CD8-positive, alpha-beta memory T cell (primary cell): Measurements from ENCODE around the gene POMGNT2. TPM values are rescaled to one million over a fixed set of nuclear protein-coding genes. Genes with fewer than 3 reads are reported as not detected.

Source experiments
- CTCF ChIA-PET: fragments of 350-600 bp; sonication (Branson Sonifier 250); formaldehyde crosslinking; loops from one replicate; lab custom pipeline; 2021; ENCODE audit warnings: antibody characterized with exemption; lab: Charles Lee
- POLR2A ChIA-PET: fragments of 350-600 bp; sonication (Branson Sonifier 250); formaldehyde crosslinking; loops from one replicate; lab custom pipeline; 2021; ENCODE audit warnings: antibody characterized with exemption; lab: Charles Lee
- DNase-seq, 5 donors: peaks; one replicate each; pipeline versions ENCODE4 v3.0.0 to v3.0.0-alpha.2; 2020 to 2022; ENCODE audit warnings: mixed read lengths in 1 of 5
- H3K27ac ChIP-seq: one replicate; pipeline ENCODE4 v1.7.0; 2013; ENCODE audit warnings: low read depth, mild to moderate bottlenecking, low read length, moderate library complexity
- H3K27me3 ChIP-seq: 2 replicates; pipeline ENCODE4 v1.7.0; 2013; ENCODE audit warnings: low read length, mild to moderate bottlenecking; ENCODE audit not compliant: insufficient read depth, poor library complexity, severe bottlenecking
- H3K36me3 ChIP-seq: 2 replicates; pipeline ENCODE4 v1.7.0; 2013; ENCODE audit warnings: mild to moderate bottlenecking, low read length, moderate library complexity; ENCODE audit not compliant: insufficient read depth
- H3K4me1 ChIP-seq: 2 replicates; pipeline ENCODE4 v1.7.0; 2013; ENCODE audit warnings: mild to moderate bottlenecking, low read length, moderate library complexity; ENCODE audit not compliant: insufficient read depth
- H3K4me3 ChIP-seq: 2 replicates; pipeline ENCODE4 v1.7.0; 2013; ENCODE audit warnings: mild to moderate bottlenecking, low read length
- H3K9me3 ChIP-seq: 2 replicates; pipeline ENCODE4 v1.7.0; 2013; ENCODE audit warnings: mild to moderate bottlenecking, low read length
- H3K27ac Mint-ChIP-seq, 8 donors: one replicate each; pipeline ENCODE4 v1.8.0; 2020 to 2021; ENCODE audit warnings: mixed read lengths in 8 of 8, mild to moderate bottlenecking in 6 of 8, inconsistent platforms in 3 of 8, moderate library complexity in 3 of 8
- H3K27me3 Mint-ChIP-seq, 2 donors: one replicate each; pipeline ENCODE4 v1.8.0; 2020 to 2021; ENCODE audit warnings: mixed read lengths in 2 of 2, mild to moderate bottlenecking in 1 of 2, moderate library complexity in 1 of 2
- H3K36me3 Mint-ChIP-seq, 3 donors: one replicate each; pipeline ENCODE4 v1.8.0; 2020 to 2021; ENCODE audit warnings: mixed read lengths in 3 of 3, inconsistent platforms in 1 of 3, mild to moderate bottlenecking in 1 of 3
- H3K4me1 Mint-ChIP-seq, 3 donors: one replicate each; pipeline ENCODE4 v1.8.0; 2020 to 2021; ENCODE audit warnings: mixed read lengths in 3 of 3, inconsistent platforms in 1 of 3, mild to moderate bottlenecking in 1 of 3
- H3K4me3 Mint-ChIP-seq, 7 donors: one replicate each; pipeline ENCODE4 v1.8.0; 2020 to 2021; ENCODE audit warnings: mixed read lengths in 7 of 7, mild to moderate bottlenecking in 6 of 7, moderate library complexity in 4 of 7, inconsistent platforms in 2 of 7
- H3K9me3 Mint-ChIP-seq, 5 donors: one replicate each; pipeline ENCODE4 v1.8.0; 2020 to 2022; ENCODE audit warnings: mixed read lengths in 5 of 5, mild to moderate bottlenecking in 3 of 5, moderate library complexity in 2 of 5, inconsistent platforms in 1 of 5
- polyA plus RNA-seq: library from polyadenylated mRNA; unstranded; fragments of 300-500 nt; fragmentation: Illumina TruSeq; gene quantifications from one replicate; pipeline ENCODE4 v1.2.3, GENCODE V29; 2021
- total RNA-seq, 2 experiments: library from RNA; stranded (reverse); gene quantifications; one replicate each; pipeline ENCODE4 v1.2.3, GENCODE V29; 2021

POMGNT2 gene
- 10 to 100 TPM in 1 of 2 experiments, 1 to 10 TPM in 1; 9.7 to 11.0 TPM for total RNA-seq
- polyA plus RNA-seq = 10.0 TPM

DNA sequence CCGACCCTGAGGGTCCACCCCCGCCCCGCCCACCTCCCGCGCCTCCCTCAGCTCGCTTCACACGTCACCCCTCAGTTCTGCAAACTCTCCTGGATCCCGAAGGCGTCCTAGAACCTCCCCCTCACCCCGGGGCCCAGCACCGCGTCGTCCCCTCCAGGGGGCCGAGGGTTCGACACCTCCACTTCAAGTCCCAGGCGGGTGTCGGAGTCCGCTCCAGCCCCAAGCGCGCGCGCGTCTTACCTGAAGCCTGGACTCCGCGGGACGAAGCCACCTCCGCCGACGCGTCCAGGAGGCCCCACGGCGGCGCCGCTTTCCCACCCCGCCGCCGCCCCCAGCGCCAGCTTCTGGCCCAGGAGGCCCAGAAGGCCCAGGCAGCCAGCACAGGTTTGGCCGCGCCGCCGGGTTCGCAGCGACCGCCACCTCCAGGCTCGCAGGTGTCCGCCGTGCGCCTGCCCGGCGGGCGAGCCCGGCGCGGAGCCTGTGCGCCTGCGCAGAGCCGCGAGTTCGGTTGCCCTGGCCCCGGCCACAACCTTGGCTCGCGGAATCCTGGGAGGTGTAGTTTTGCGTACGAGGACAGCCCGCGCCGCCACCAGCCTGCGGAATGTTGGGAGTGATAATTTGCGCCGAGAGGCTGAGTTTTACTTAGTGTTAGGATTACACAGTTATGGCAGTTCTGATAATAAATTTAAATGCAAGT lies at the start of gene POMGNT2:
TSS of gene POMGNT2 (minus strand) at position 484 of the 697 bp plus-strand sequence. CDS start 24,648 bp downstream, outside the sequence.
- H3K9me3 Mint-ChIP-seq = no peaks in the 10 kb centered on the region
- DNase-seq = peak; percentile 80 to 90 (median 84)
- H3K27me3 Mint-ChIP-seq = peaks cover 0 to 1% of the 10 kb centered on the region in 2 donors
- H3K4me1 Mint-ChIP-seq = peaks cover 16 to 23% (median 20%) of the 10 kb centered on the region in 3 donors
- Histone ChIP-seq H3K9me3 (no peaks in the 10 kb centered on the region), H3K4me1 (peaks cover 17% of the 10 kb centered on the region), H3K36me3 (no peaks in the 10 kb centered on the region), H3K4me3 (peak within 1 kb of the TSS; percentile 43), H3K27me3 (no peaks in the 10 kb centered on the region), H3K27ac (peak within 1 kb of the TSS; percentile 26)
- peaks cover 0 to 4% (median 0%) of the 10 kb centered on the region in 3 donors for H3K36me3 Mint-ChIP-seq
- CTCF ChIA-PET = no interaction called here
- H3K27ac Mint-ChIP-seq = peak within 1 kb of the TSS; percentile 17 to 68 (median 52)
- POLR2A ChIA-PET = no interaction called here
- peak within 1 kb of the TSS; percentile 77 to 91 (median 86) for H3K4me3 Mint-ChIP-seq

DNA sequence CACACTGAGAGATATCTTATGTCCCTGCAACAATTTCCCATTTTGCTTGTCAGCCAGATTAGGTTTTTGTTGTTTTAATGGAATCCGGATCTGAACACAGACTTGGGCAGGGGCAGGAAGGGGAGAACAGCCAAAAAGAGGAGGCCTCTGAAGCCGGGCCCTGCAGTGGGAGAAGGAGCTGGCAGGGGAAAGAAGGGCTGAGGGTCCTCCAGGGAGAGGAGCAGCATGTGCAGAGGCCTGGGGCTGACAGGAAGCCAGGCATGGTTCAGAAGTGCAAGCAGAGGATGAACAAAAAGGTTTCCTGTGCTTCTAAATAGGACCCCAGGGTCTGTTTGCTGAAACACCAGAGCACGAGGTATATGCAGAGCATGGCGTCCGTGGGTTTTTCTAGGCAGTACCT lies 49.1 kb upstream of the POMGNT2 start:
- H3K4me3 ChIP-seq = no peak overlapping the region
- H3K4me3 Mint-ChIP-seq = no peak overlapping the region
- POLR2A ChIA-PET = no interaction called here
- CTCF ChIA-PET = interaction anchor here (1.3 kb wide), 1 partner anchor 215 kb away, joined by 3 read pairs; no protein-coding TSS in a partner anchor
- peaks cover 0 to 10% (median 7%) of the 10 kb centered on the region in 3 donors for H3K4me1 Mint-ChIP-seq
- H3K27ac ChIP-seq = no peak overlapping the region
- peaks cover 3 to 15% of the 10 kb centered on the region in 2 donors for H3K27me3 Mint-ChIP-seq
- H3K9me3 Mint-ChIP-seq = no peaks in the 10 kb centered on the region
- H3K4me1 ChIP-seq = peaks cover 9% of the 10 kb centered on the region
- no peaks in the 10 kb centered on the region for H3K27me3 ChIP-seq
- no peaks in the 10 kb centered on the region for H3K36me3 ChIP-seq
- H3K27ac Mint-ChIP-seq = peak overlapping the region in 2 of 8 donors; percentile 7 to 58
- DNase-seq = no peak
- H3K9me3 ChIP-seq = no peaks in the 10 kb centered on the region
- no peaks in the 10 kb centered on the region for H3K36me3 Mint-ChIP-seq

DNA sequence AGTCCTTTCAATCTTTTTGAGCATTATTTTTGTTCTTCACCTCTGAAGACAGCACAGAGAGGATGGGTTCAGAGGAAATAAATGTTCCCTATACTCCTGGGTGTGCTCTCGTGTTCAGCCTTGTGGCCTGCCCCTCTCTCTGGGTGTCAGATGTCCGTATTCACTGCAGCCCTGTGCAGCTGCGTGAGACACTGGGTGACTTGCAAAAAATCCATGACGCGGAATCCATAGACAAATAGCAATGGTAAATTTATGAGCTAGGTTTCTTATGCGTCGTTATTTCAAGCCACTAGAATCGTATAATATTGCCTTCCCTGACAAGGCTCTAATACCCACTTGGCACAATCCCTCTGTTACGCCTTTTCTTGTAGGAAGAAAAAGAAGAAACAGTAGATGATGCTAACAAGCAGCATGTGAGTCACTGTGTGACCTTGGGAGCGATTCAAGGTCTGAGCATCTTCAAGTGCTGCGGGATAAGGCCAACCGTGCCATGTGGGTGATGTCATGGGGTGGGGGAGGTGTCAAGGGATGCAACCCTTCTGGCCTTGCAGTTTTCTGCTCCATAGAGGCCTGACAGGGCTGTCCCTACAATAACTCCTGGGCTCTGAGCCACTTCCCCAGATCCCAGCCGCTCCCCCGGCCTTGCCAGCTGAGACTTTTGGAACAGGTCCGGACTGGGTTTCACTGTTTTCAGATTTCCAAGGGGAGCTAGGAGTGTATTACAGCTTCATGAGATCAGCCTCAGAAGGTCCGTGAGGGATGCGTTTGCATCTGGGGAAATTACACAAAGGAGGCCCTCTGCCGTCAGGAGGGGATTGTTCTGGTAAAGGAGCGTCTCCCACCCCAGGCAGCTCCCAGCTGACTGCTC lies 47.6 kb upstream of the POMGNT2 start:
- Histone ChIP-seq H3K36me3 (no peaks in the 10 kb centered on the region), H3K4me3 (no peak overlapping the region), H3K27me3 (no peaks in the 10 kb centered on the region), H3K27ac (no peak overlapping the region), H3K4me1 (peaks cover 9% of the 10 kb centered on the region), H3K9me3 (no peaks in the 10 kb centered on the region)
- no peaks in the 10 kb centered on the region for H3K36me3 Mint-ChIP-seq
- no peaks in the 10 kb centered on the region for H3K9me3 Mint-ChIP-seq
- ChIA-PET POLR2A (no interaction called here), CTCF (no interaction called here)
- no peak overlapping the region for H3K27ac Mint-ChIP-seq
- H3K4me3 Mint-ChIP-seq = no peak overlapping the region
- DNase-seq = no peak
- peaks cover 0 to 10% (median 7%) of the 10 kb centered on the region in 3 donors for H3K4me1 Mint-ChIP-seq
- H3K27me3 Mint-ChIP-seq = peaks cover 3 to 15% of the 10 kb centered on the region in 2 donors

DNA sequence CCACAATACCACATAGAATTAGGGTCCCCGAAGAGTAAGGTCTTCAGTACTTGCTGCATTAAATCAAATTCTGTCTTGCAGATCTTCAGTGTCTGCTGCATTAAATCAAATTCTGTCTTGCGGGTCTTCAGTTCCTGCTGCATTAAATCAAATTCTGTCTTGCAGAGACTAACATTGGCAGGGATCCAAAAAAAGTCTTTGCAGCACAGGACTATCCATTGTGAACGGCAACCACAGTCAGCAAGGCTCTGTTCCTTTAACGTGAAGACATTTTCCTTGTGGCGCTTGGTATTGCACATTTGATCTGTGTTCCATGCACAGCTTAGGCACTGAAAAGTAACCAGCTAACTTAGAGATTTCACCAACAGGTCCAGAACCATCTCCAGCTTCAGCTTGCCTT lies 46.8 kb upstream of the POMGNT2 start:
- ChIA-PET CTCF (no interaction called here), POLR2A (no interaction called here)
- no peak for DNase-seq
- Mint-ChIP-seq H3K9me3 (no peaks in the 10 kb centered on the region), H3K36me3 (peaks cover 0 to 1% (median 0%) of the 10 kb centered on the region in 3 donors), H3K27me3 (peaks cover 3 to 15% of the 10 kb centered on the region in 2 donors), H3K4me1 (peaks cover 0 to 10% (median 7%) of the 10 kb centered on the region in 3 donors), H3K4me3 (no peak overlapping the region), H3K27ac (no peak overlapping the region)
- Histone ChIP-seq H3K9me3 (no peaks in the 10 kb centered on the region), H3K27me3 (no peaks in the 10 kb centered on the region), H3K4me1 (peaks cover 9% of the 10 kb centered on the region), H3K36me3 (no peaks in the 10 kb centered on the region), H3K27ac (no peak overlapping the region), H3K4me3 (no peak overlapping the region)

DNA sequence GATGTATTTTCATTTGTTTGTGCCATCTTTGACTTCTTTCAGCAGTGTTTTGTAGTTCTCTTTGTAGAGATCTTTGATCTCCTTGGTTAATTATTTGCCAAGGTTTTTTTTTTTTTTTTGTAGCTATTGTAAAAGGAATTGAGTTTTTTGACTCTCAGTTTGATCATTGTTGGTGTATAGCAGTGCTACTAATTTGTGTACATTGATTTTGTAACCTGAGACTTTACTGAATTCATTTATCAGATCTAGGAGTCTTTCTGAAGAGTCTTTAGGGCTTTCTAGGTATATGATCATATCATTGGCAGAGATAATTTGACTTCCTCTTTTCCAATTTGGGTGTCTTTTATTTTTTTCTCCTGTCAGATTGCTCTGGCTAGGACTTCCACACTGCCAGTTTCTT lies 42.2 kb upstream of the POMGNT2 start:
- ChIA-PET CTCF (no interaction called here), POLR2A (no interaction called here)
- Mint-ChIP-seq H3K27ac (peak overlapping the region in 1 of 8 donors; percentile 46), H3K27me3 (peaks cover 3 to 15% of the 10 kb centered on the region in 2 donors), H3K4me3 (no peak overlapping the region), H3K36me3 (peaks cover 0 to 4% (median 0%) of the 10 kb centered on the region in 3 donors), H3K4me1 (no peaks in the 10 kb centered on the region), H3K9me3 (no peaks in the 10 kb centered on the region)
- Histone ChIP-seq H3K4me1 (no peaks in the 10 kb centered on the region), H3K36me3 (no peaks in the 10 kb centered on the region), H3K27ac (no peak overlapping the region), H3K4me3 (no peak overlapping the region), H3K9me3 (no peaks in the 10 kb centered on the region), H3K27me3 (no peaks in the 10 kb centered on the region)
- DNase-seq = no peak

DNA sequence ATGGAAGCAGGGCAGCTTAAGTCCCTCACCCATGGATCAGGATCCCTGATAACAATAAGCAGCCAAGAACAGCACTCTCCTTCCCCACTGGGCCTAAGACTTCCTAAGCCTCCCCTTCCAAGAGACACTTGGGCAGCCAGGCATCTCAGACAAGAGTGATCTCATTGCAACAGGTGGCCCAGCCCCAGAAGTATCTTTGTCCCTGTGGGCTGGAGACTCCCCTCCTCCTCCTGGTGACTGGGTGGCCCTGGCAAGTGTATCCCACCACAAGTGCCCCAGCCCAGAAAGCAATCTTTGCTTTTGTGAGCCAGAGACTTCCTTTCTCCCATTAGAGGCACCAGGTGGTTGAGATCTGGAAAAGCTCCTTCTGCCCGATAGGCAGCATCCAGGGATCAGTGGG lies 40.7 kb upstream of the POMGNT2 start:
- no peak overlapping the region for H3K27ac ChIP-seq
- H3K4me1 Mint-ChIP-seq = peaks cover 5 to 6% (median 6%) of the 10 kb centered on the region in 3 donors
- H3K27ac Mint-ChIP-seq = no peak overlapping the region
- no peaks in the 10 kb centered on the region for H3K9me3 Mint-ChIP-seq
- no peaks in the 10 kb centered on the region for H3K4me1 ChIP-seq
- no peak overlapping the region for H3K4me3 Mint-ChIP-seq
- no peaks in the 10 kb centered on the region for H3K36me3 ChIP-seq
- peaks cover 0 to 4% (median 0%) of the 10 kb centered on the region in 3 donors for H3K36me3 Mint-ChIP-seq
- ChIA-PET POLR2A (no interaction called here), CTCF (no interaction called here)
- no peaks in the 10 kb centered on the region for H3K9me3 ChIP-seq
- H3K27me3 ChIP-seq = no peaks in the 10 kb centered on the region
- H3K27me3 Mint-ChIP-seq = peaks cover 0 to 7% of the 10 kb centered on the region in 2 donors
- no peak for DNase-seq
- H3K4me3 ChIP-seq = no peak overlapping the region

DNA sequence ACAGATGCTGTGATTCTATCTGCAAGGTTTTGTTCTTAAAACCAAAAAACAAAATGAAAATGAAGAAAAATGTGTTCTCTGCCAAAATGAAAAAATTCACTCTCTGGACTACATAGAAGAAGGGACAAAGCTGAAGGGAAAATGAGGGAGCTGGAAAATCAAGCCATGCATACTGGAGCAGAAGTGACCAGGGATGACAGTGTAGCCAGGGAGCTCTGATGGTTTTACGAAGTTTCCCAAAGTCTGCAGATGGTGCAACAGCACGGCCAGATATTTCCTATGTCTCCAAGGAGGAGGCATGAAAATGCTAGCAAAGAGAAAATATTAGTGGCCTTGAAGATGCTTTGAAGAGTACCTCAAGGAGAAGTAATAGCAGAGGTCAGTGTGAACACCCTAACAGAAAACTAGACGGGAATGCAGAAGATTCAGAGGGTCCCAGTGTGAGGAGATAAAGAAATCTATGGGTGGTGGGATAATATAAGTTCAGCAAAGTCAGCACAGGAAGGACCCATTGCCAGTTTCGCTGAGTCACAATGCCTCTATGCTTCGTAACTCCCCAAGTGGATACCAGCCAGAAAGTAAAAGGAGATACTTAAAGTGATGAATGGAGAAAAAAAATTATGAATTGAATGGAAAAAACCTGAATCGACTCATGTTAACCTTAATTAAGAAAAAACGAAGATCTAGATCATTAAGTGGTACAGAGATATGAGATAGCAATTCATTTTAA lies 39.0 kb upstream of the POMGNT2 start:
- peaks cover 0 to 4% (median 0%) of the 10 kb centered on the region in 3 donors for H3K36me3 Mint-ChIP-seq
- no peak overlapping the region for H3K27ac Mint-ChIP-seq
- H3K9me3 Mint-ChIP-seq = no peaks in the 10 kb centered on the region
- H3K4me3 Mint-ChIP-seq = no peak overlapping the region
- POLR2A ChIA-PET = no interaction called here
- Histone ChIP-seq H3K27ac (no peak overlapping the region), H3K9me3 (no peaks in the 10 kb centered on the region), H3K4me3 (no peak overlapping the region), H3K4me1 (no peaks in the 10 kb centered on the region), H3K27me3 (no peaks in the 10 kb centered on the region), H3K36me3 (no peaks in the 10 kb centered on the region)
- CTCF ChIA-PET = no interaction called here
- H3K27me3 Mint-ChIP-seq = peaks cover 0 to 2% of the 10 kb centered on the region in 2 donors
- DNase-seq = no peak
- peaks cover 5 to 6% (median 6%) of the 10 kb centered on the region in 3 donors for H3K4me1 Mint-ChIP-seq
